ENCODE data around the gene GXYLT2. TPM values are rescaled to one million over a fixed set of nuclear protein-coding genes. Genes with fewer than 3 reads are reported as not detected.

Gene GXYLT2
- total RNA-seq, 3 donors from 2014 or later (not counting 1 experiment from before 2014, with no cell fraction given): not detected

GRCh38 chr3:72953325-72953956 lies 65.6 kb downstream of the GXYLT2 start:
- 91% methylated on average over 7 of the region's 7 CpGs for WGBS (ENCODE audit: insufficient coverage)
- ATAC-seq (peak in 1 of 3 donors; percentile 46), DNase-seq (no peak)
- Histone ChIP-seq H3K9me3 (ENCODE audit: control insufficient read depth, insufficient read depth, low read length) (no peaks in the 10 kb centered on the region), H3K4me3 (ENCODE audit: low read length) (no peak overlapping the region), H3K27me3 (ENCODE audit: control insufficient read depth, insufficient read depth, low read length) (no peaks in the 10 kb centered on the region), H3K27ac (ENCODE audit: low read length) (no peak overlapping the region), H3K36me3 (ENCODE audit: control insufficient read depth, insufficient read depth, low read length) (no peaks in the 10 kb centered on the region), H3K4me1 (ENCODE audit: control insufficient read depth, insufficient read depth, low read length) (no peaks in the 10 kb centered on the region)
- TF ChIP-seq, protein P1, sequence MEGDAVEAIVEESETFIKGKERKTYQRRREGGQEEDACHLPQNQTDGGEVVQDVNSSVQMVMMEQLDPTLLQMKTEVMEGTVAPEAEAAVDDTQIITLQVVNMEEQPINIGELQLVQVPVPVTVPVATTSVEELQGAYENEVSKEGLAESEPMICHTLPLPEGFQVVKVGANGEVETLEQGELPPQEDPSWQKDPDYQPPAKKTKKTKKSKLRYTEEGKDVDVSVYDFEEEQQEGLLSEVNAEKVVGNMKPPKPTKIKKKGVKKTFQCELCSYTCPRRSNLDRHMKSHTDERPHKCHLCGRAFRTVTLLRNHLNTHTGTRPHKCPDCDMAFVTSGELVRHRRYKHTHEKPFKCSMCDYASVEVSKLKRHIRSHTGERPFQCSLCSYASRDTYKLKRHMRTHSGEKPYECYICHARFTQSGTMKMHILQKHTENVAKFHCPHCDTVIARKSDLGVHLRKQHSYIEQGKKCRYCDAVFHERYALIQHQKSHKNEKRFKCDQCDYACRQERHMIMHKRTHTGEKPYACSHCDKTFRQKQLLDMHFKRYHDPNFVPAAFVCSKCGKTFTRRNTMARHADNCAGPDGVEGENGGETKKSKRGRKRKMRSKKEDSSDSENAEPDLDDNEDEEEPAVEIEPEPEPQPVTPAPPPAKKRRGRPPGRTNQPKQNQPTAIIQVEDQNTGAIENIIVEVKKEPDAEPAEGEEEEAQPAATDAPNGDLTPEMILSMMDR (IDR thresholded peaks at IDR 0.05): no peak
- no peaks in the 10 kb centered on the region for H3K9me3 Mint-ChIP-seq
- no peak overlapping the region for H3K4me3 Mint-ChIP-seq
- H3K4me1 Mint-ChIP-seq: no peaks in the 10 kb centered on the region
- H3K27me3 Mint-ChIP-seq (ENCODE audit: low read depth in 2 of 2): no peaks in the 10 kb centered on the region
- intact Hi-C loops (cut with micrococcal nuclease): no loop called here
- no peaks in the 10 kb centered on the region for H3K36me3 Mint-ChIP-seq
- no peak overlapping the region for H3K27ac Mint-ChIP-seq

GRCh38 chr3:72957297-72957696 lies 69.5 kb downstream of the GXYLT2 start:
- no peaks in the 10 kb centered on the region for H3K27me3 Mint-ChIP-seq (ENCODE audit: low read depth in 2 of 2)
- no peaks in the 10 kb centered on the region for H3K27me3 ChIP-seq (ENCODE audit: control insufficient read depth, insufficient read depth, low read length)
- intact Hi-C loops (cut with micrococcal nuclease): no loop called here
- ATAC-seq (no peak), DNase-seq (no peak)
- no peaks in the 10 kb centered on the region for H3K4me1 ChIP-seq (ENCODE audit: control insufficient read depth, insufficient read depth, low read length)
- no peak overlapping the region for H3K4me3 Mint-ChIP-seq
- no peak overlapping the region for H3K4me3 ChIP-seq (ENCODE audit: low read length)
- TF ChIP-seq, protein P1 (IDR thresholded peaks at IDR 0.05): no peak
- no peaks in the 10 kb centered on the region for H3K4me1 Mint-ChIP-seq
- H3K27ac ChIP-seq (ENCODE audit: low read length): no peak overlapping the region
- H3K9me3 ChIP-seq (ENCODE audit: control insufficient read depth, insufficient read depth, low read length): no peaks in the 10 kb centered on the region
- H3K36me3 Mint-ChIP-seq: no peaks in the 10 kb centered on the region
- 88% methylated on average over 7 of the region's 8 CpGs for WGBS (ENCODE audit: insufficient coverage)
- no peaks in the 10 kb centered on the region for H3K9me3 Mint-ChIP-seq
- no peaks in the 10 kb centered on the region for H3K36me3 ChIP-seq (ENCODE audit: control insufficient read depth, insufficient read depth, low read length)
- no peak overlapping the region for H3K27ac Mint-ChIP-seq

- no peaks in the 10 kb centered on the region for H3K36me3 ChIP-seq (ENCODE audit: control insufficient read depth, insufficient read depth, low read length)
- no peak overlapping the region for H3K27ac Mint-ChIP-seq
- TF ChIP-seq, protein P1 (IDR thresholded peaks at IDR 0.05): no peak
- H3K9me3 Mint-ChIP-seq: no peaks in the 10 kb centered on the region
- H3K4me1 ChIP-seq (ENCODE audit: control insufficient read depth, insufficient read depth, low read length): no peaks in the 10 kb centered on the region
- H3K36me3 Mint-ChIP-seq: no peaks in the 10 kb centered on the region
- intact Hi-C loops (cut with micrococcal nuclease): no loop called here
- H3K4me1 Mint-ChIP-seq: no peaks in the 10 kb centered on the region
- H3K4me3 Mint-ChIP-seq: no peak overlapping the region
- H3K27me3 ChIP-seq (ENCODE audit: control insufficient read depth, insufficient read depth, low read length): no peaks in the 10 kb centered on the region
- H3K27ac ChIP-seq (ENCODE audit: low read length): no peak overlapping the region
- no peaks in the 10 kb centered on the region for H3K9me3 ChIP-seq (ENCODE audit: control insufficient read depth, insufficient read depth, low read length)
- ATAC-seq (no peak), DNase-seq (no peak)
- no peaks in the 10 kb centered on the region for H3K27me3 Mint-ChIP-seq (ENCODE audit: low read depth in 2 of 2)
- 90% methylated on average over 5 of the region's 5 CpGs for WGBS (ENCODE audit: insufficient coverage)
- no peak overlapping the region for H3K4me3 ChIP-seq (ENCODE audit: low read length)
These were observed 71.5 kb downstream of the GXYLT2 start for GRCh38 chr3:72959336-72959735.
